ENCODE results near the gene GPR82.
A peak's percentile ranks its signal among the peaks of the same experiment; 100 is the strongest.

The GPR82 gene

DNA sequence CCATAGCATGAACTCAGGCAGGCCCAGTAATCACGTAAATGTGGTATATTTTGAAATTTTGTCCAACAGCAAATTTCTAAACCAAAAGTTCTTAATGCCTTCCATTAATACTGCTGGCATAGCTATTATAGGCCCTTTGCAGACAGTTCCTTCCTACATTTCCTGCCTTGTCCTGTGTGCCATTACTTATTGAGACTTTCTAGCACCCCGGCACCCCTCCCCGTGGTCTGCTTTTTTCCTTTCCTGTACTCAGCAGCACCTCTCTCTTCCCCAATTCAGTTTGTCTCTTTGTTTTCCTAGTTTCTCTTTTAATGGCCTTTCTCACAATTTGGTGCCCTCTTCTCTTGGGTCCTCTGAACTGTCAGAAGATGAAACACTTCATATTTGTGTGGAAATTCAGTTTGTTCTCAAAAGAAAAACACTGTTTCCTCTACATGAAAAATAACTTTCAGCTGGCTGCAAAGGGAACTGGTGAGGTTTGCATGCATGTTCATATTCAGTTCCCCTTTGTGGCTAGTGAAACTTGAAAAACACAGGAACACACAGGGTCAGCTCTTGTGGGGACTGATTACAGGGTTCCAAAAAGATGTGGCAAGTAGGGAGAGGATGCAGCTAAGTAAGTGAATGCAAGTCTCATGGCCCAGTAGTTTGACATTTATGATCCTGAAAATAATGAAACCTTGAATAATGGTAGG lies 18.2 kb upstream of the GPR82 start:
- no peak for TF ChIP-seq CTCF (IDR thresholded peaks at IDR 0.05; ENCODE audit: extremely low read depth, missing control alignments)
- DNase-seq (ENCODE audit: low spot score): peak; percentile 7

- no peak for DNase-seq (ENCODE audit: low spot score)
- no peak for TF ChIP-seq CTCF (IDR thresholded peaks at IDR 0.05; ENCODE audit: extremely low read depth, missing control alignments)
Observed at GRCh38 chrX:41707218-41707617, 16.8 kb upstream of the GPR82 start.

GRCh38 chrX:41708486-41708885 lies 15.5 kb upstream of the GPR82 start:
- no peak for TF ChIP-seq CTCF (IDR thresholded peaks at IDR 0.05; ENCODE audit: extremely low read depth, missing control alignments)
- no peak for DNase-seq (ENCODE audit: low spot score)

- TF ChIP-seq CTCF (IDR thresholded peaks at IDR 0.05; ENCODE audit: extremely low read depth, missing control alignments): no peak
- no peak for DNase-seq (ENCODE audit: low spot score)
Observed at GRCh38 chrX:41711021-41711667, 12.8 kb upstream of the GPR82 start.

GRCh38 chrX:41716222-41716621 lies 7.8 kb upstream of the GPR82 start:
- no peak for DNase-seq (ENCODE audit: low spot score)
- TF ChIP-seq CTCF (IDR thresholded peaks at IDR 0.05; ENCODE audit: extremely low read depth, missing control alignments): no peak

DNA sequence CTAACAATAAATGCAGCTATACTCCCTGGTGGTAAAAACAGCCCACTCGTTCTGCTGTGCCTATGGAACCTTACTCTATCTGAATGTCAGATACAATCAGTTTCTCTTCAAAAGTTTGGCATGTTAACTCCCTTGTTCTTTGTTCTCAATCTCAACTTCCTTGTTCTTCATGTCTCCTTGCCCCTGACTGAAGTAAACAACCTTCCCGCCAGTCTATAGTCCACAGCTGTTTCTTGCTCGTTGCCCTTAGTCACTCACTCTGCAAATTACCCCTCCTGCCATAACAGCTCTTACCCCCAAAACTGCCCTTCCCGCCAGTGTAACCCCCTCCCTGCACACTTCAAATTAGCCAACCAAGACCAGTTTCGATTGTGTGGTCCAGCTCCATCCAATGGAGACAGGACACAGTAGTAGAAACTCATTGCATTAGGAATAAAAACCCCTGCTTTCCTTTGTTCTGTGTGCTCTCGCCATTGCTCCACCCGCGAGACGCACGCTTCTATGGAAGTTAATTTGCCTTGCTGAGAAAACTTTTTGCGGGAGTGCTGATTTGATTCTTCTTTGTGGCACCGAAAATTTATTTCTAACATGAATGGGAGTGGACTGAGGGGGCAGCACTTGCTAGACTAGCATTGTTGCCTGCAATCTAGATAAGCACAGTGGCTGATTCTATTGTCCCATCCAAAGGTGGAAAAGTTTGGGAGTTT lies 7.1 kb upstream of the GPR82 start:
- DNase-seq (ENCODE audit: low spot score): no peak
- TF ChIP-seq CTCF (IDR thresholded peaks at IDR 0.05; ENCODE audit: extremely low read depth, missing control alignments): no peak

Measured in GM20000 (cell line).